Stimulated activated CD8-positive, alpha-beta memory T cell treated with anti-CD3 and anti-CD28 coated beads, Interleukin-7, amount 100 ng/mL, for 1 hour (primary cell): Measurements from ENCODE around the gene RHBDF2.

Experiments used
- DNase-seq, 2 donors: peaks; one replicate each; pipeline ENCODE4 v3.0.0-alpha.2; 2020; ENCODE audit warnings: low read depth in 2 of 2

Gene RHBDF2

DNA sequence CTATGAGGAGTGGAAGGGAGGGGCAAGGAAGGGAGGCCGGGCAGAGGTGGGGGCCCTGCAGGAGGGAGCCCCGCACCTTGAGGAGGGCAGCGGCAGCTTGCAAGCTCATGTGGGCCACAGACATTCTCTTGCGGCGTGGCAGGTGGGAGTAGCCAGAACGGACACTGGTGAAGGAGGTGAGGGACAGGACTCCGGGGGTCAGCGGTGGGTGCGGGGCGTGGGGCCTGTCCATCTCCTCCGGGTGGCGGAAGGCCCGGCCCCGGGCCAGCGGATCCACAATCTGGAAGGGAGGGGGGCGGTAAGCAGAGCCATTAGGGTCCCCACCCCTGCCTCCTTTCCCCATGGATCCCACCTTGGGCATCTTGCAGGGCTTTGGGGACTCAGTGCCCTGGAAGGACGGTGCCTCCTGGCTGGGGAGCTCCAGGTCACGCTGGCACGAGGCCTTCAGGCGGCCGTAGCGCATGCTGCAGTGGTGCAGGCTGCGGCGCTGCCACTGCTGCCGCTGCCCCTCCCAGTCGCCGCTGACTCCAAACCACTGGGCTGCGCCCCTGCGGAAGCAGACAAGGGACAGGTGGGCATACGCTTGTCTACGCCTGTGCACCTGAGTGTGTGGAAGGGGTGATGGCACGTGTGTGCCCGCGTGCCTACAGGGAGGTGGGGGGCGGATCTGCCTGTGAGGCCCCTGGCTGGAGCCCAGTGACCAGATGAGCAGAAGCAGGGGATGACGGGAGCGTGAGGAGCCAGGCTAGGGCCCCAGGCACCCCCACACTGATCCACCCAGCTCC, 22.3 kb downstream of the RHBDF2 start:
- no peak for DNase-seq

DNA sequence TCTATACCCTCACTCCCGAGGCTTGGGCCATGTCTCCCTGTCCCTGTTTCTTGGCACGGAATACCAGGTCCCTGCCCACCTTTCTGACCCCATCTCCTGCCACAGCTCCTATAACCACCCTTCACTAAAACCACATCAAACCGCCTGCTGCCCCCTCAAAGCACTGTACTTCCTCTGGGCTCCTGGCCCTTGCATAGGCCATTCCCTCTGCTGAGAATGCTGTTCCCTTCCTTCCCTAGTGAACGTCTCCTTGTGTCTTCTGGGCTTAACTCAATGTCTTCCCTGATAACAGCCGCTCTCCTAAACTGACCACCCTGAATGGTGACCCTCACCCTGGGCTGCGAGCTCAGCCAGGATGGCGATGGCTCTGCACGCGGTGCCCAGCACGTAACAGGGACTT, 23.1 kb downstream of the RHBDF2 start:
- no peak for DNase-seq

DNA sequence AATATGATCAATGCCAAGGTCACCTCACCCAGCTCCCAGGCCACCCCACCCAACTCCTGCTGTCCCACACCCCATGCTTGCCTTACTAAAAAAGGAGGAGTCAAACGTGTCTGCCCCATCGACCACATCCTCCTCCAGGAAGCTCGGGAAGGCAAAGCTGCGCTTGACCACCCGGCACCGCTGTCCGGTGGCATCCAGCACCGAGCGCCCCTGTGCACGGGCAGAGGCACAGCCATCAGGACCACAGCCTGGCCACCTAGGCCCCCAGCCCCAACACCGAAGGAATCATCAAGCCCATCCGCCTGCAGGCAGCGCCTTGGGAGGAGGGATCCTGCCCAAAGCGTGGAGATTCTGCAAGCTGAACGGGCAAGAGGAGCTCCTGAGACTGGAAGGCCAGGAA, 23.6 kb downstream of the RHBDF2 start:
- no peak for DNase-seq

DNA sequence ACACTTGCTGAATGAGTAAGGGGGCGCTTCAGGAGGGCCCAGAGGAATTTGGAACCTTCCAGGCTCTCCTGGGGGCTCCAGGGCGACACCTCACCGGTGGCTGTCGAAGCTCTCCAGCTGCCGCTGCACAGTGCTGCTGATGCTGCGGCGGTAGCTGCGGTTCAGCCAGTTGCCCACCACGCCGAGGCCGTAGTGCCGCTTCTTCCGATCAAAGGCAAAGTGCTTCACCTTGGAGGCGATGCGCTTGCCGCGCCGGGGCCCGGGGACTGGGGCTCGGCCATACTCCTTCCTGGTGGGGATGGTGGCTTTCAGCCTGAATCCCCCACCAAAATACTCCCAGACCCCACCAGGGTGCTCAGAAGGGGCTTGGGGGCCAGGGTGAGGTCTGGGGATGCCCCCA, 24.5 kb downstream of the RHBDF2 start:
- DNase-seq: no peak

DNA sequence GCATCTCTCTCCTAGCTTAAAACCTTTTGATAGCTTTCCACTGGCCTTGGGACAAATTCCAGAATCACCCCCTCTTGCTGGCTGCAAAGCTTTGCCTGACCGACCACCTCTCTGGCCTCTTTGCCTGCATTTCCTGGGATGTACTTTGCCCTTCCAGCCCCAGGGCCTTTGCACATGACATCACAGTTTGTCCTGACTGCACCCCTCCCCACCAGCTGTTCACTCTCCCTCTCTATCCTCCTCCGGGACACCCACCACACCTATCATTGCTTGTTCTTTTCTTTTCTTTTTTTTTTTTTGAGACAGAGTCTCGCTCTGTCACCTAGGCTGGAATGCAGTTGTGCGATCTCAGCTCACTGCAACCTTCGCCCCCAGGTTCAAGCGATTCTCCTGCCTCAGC, 25.9 kb downstream of the RHBDF2 start:
- DNase-seq: no peak

DNA sequence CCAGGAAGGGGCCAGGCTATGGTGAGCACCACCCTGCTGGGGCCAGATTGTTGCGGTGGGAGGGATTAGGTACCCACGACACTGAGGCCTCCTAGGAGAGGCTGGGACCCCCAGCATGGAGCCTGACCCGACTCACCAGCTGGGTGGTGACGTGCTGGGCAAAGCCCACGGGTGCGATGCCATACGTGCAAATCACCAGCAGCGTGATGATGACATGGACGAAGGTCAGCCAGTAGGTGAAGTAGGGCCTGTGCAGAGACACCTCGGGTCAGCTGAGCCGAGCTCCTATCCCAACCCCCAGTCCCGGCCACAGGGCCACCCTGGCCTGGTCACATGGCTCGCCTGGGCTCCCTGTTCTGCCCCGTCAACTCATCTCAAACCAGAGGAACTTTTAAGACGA, 26.3 kb downstream of the RHBDF2 start:
- no peak for DNase-seq

DNA sequence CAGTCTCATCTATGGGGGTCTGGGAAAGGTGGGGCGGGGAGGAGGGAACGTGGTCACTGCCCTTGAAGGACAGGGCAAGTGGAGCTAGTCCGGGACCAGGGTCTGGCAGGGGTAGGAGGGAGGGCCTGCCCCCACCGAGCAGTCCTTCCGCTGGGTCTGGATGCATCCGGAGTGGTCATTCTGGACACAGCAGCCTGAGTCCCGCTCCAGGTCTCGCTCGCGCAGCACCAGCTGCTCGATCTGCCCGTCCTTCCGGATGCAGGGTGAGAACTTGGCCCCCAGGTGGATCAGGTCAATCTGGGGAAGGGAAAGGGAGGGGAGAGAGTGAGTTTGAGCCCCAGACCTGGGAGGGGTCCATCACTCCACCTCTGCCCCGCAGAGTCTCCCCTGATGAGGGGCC, 27.0 kb downstream of the RHBDF2 start:
- no peak for DNase-seq

DNA sequence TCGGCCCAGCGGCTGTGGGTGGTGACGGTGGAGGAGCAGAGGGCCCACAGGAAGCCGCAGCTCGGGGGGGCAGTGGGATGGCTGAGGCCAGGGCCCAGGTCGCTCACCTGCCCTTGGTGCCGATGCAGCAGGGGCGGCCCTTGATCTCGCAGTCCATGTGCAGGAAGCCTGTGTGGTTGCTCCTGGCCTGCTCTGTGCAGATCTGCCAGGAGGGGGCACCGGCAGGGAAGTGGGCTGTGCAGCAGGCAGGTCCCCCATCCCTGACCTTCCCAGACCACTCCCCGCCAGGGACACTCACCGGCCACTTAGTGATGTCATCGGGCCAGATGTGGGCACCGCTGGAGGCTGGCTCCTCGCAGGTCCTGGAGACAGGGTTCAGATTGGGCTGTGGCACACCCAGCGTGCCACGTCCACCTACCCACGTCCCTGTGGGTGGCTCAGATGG, 27.7 kb downstream of the RHBDF2 start:
- no peak for DNase-seq

DNA sequence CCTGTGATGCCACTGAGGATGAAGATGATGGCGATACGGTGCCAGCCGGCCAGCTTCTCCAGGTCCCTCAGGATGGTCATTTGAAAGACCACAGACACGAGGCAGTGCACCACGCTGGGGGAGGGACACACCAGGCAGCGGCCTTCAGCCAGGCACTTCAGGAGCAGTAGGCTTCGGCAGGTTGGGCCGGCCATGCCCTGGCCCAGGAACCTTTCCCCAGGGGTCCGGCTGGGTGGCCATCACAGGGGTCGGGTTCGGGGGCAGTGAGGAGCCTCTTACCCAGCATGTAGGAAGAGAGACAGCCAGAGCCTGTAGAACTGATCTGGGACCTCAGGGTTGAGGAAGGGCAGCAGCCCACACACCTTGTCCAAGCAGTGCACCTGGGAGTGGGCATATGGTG, 28.5 kb downstream of the RHBDF2 start:
- DNase-seq: no peak

DNA sequence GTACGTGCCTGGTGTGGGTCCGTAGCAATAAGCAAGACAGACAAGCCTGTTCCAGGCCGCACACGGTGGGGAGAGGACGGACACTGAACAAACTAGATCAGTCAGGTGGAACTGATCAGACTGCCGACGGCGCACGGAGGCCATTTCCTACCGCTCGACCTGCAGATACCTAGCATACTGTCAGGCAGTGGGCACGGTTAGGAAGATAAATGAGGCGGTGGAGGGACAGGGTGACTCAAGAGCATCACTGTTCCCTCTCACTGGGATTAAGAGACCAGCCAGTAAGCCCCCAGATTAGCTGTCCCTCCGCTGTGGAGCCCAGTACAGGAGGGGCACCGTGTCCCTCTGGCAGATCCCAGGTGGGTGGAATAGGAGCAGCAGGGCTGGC, 29.0 kb downstream of the RHBDF2 start:
- no peak for DNase-seq

DNA sequence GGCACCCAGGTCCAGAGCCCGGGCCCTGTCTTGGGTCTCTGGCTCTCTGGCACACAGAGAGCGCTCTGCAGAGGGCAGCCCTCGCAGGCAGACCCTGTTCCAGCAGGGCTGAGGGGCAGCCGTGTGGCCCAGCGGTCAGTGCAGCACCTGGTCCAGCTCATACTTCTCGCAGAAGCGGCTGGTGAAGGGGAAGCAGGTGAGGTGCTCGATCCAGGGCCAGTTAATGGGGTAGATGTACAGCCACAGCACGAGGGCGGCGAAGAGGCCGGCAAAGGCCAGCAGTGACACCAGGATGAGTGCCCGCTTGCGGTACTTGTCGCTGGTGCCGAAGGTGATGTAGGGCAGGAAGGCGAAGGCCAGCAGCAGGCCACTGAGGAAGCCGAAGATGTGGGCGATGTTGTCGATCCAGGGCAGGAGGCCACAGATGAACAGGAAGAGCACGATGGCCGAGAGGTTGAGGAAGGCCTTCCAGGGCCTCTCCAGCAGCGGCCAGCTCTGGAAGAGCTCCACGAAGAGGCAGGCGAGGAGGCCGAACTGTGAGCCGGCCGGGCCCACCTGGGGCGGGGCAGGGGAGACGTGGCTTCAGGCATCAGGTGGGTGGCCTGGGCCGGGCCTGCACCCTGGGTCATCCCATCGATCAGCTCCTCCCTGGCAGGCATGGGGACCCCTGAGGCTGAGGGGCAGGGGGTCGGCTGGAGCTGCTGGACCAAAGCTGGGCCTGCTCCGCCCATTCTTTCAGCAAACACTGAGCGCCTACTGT, 29.5 kb downstream of the RHBDF2 start:
- no peak for DNase-seq

DNA sequence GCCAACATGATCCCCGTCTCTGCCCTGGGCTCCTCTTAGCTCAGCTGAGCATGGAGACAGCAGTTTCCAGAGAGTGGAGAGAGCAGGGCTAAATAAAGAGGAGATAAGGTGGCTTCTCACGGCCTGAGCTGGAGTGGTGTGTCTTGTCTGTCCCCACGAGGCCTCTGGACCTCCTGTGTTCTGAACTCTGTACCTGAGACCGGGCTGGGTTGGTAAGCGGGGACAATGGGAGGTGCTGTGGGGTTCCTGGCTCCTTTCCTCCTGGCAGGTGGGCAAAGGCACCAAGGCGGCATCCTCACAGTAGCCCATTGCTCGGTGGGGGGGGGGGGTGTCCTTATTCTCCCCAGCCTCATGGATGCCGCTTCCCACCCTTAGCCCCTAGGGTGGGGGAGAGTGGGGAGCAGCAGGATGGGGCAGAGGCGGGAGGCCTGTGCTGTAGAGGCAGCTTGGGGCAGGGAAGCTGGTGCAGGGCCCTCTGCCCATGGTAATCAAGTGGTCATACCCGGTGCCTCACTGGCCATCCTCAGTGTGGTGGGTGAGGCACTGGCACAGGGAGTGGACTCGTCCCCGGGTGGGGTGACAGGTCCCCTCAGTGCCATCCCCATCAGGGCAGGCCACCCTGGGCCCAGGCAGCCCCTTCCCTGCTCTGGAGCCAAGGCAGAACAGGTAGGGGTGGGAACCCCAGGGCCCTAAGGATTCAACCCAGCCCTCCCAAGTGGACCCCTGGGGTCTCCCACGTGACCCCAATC, 31.1 kb downstream of the RHBDF2 start:
- no peak for DNase-seq

DNA sequence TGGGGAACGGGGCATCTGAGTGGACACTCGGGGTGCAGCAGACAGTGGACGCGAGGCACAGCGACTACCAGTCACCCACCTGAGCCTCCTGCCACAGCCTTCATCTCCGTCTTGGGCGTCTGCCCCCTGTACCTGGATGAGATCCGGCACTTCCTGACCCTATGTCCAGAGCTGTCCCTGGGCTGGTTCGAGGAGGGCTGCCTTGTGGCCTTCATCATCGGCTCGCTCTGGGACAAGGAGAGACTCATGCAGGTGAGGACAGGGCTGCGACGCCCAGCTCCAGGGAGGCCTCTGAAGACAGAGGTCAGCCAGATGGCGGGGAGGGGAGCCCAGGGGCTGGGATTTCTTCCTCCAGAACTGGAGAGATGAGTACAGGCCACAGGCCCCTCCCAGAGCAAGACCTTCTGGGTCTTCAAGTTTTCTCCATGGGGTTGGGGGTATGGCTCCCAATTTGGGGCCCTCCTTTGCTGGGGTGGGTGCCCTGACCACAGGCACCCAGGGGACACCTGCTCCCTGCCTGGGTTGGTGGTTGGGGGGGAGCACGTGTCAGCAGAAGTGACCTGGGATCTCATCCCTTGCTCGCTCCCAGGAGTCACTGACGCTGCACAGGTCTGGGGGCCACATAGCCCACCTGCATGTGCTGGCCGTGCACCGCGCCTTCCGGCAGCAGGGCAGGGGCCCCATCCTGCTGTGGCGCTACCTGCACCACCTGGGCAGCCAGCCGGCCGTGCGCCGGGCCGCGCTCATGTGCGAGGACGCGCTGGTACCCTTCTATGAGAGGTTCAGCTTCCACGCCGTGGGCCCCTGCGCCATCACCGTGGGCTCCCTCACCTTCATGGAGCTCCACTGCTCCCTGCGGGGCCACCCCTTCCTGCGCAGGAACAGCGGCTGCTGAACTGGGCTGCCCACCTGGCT, 31.9 kb downstream of the RHBDF2 start:
- DNase-seq: no peak

DNA sequence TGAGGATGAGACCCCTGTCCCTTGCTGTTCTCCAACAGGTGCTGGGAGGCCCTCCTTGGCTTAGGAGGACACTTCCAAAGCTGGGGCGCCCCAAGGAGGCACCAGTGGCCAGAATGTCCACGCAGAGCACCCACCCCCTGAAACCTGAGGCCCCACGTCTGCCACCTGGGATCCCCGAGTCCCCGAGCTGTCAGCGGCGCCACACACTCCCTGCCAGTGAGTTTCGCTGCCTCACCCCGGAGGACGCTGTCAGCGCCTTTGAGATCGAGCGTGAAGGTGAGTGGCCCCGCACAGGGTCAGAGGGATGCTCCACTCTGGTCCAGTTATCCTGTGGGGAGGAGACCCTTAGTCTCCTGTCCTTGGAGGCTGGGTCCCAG, 32.6 kb downstream of the RHBDF2 start:
- no peak for DNase-seq

DNA sequence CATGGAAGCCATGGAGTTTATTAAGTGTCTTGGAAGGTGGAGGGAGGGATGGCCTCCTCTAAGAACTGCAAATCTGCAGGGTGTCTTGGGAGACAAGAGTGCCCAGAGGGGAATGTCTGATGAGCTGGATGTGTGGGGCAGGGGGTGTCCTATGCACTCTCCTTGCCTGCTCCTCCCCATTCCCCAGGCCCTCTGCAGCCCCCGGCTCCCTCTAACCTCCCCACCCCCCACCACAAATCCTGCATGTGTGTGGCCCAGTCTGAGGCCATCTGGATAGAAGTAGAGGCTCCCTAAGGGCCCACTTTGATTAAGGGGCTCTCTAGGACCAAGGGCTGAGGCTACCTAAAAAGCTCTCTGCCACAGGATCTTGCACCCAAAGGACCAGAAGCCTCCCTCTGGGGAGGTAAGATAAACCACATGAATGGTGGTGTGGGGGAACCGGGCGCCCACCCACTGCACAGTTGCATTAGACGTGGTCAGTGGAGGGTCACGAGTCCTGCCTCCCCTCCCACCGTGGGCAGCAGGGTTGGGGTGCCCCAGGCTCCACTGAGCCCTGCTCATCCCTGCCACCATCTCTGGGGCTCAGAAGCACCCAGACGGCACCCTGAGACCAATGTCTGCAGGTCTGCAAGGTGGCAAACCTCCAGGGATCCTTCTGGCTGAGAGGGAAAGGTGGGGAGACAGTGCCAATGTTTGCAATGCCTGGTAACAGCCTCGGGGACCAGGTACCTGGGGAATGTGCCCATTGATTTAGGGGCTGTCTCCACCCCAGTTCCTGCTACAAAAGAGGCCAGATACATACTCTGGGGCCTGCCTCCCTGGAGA, 33.2 kb downstream of the RHBDF2 start:
- no peak for DNase-seq

DNA sequence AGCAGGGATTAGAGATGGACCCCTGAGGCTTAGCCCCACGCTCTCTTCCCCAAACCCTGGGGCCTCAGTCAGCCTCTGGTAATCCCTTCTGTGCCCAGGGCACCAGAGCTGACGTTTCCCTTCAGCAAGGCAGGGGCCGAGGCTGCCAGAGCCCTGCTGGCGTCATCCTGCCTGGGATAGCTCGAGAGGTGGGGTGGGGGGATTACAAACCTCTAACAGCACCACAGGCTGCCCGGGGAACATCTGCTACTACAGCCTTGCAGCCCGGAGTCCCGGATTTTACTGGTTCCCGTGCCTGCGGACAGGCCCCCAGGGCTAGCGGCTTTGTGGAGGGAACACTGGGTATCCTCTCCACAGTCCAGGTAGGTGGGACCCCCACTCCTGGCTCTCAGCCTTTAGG, 33.9 kb downstream of the RHBDF2 start, which contains the start of gene AANAT:
TSS of gene AANAT (plus strand) at position 238 of the 400 bp plus-strand sequence. CDS start 1,144 bp downstream, outside the sequence.
- no peak for DNase-seq

DNA sequence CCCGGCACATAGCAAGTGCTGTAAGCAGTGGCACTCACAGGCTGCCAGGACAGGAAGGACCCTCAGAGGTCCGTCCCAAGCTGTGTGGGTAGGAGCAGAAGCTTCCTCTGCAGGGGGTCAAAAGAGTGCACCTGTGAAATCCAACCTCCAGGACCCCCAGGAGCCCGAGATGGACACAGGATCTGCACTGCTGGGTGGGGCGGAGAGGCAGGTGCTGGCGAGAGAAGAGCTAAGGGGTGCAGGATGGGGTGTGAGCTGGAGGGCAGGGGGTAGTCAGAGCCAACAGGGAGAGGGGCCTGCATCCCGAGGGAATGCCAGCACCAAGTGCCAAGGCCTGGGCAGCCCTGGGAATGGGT, 34.5 kb downstream of the RHBDF2 start:
- DNase-seq: no peak

DNA sequence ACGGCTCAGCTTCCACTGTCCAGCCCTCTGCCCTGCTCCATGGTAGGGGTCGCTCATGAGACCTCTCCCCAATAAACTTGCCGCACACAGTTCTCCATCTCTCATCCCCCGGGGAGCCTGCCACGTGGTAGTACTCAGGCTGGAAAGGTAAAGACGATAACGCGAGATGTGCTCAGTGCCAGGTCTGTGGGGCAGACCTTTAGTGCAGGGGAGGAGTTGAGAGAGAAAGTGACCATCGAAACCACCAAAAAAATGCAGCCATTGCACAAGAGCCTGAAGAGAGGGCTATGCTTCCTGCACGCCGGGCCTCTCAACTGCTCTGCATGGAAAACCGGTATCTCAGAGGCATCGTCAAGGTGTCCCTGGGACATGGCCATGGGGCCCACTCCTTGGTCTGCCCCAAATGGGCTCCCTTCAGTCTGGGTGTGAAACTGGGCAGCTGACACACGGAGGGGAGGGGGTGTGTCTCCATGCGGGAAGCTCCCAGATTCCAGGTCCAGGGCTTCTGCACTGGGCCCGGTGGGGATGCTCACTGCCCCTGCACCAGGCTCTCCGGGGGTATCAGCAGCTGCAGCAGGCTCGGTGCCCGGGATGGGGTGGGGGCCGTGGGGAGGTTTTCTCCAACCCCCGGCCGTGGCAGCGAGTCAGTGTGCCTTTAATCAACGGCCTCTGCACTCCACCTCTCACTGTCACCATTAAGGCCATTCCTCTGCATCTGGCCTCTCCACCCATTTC, 38.5 kb downstream of the RHBDF2 start:
- DNase-seq: no peak

DNA sequence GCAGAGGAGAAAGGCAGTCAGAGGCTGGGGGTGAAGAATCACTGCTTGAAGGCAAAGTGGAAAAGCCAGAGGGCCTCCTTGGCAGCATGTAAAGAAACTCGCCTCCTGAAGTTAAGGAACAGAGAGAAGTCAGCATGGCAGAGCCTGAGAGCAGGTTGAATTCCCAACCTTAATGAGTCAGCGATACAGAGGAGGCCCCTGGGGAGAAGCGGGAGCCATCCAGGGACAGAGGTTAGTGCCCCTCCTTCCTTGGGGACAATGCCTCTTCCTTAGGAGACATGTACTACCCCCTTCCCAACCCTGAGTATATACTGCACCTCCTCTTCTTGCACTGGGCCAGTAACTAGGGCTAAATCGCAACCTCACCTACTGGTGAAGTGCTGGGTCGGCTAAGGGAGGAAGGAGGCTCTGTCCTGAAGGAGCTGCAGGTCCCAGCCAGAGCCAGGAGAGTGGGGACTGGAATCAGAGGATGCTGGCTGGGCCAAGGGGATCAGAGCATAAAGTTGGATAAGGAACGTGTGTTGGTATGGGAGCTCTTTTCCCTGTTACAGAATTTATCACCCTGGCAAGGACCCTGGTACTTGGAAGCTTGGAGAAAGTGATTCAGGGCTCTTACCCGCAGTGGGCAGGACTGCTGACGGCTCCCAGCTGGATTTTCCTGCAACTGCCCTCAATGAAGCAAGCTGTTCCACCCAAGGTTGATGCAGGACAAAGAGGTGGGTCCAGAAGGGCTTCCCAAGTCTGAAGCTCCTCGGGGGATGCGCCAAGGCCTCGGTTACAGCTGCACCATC, 39.3 kb downstream of the RHBDF2 start:
- DNase-seq: no peak
